HCT116 (cell line): Measurements from ENCODE around the gene CARD14. TPM values are rescaled to one million over a fixed set of nuclear protein-coding genes. Genes with fewer than 3 reads are reported as not detected.

Experiments
- ATAC-seq: fragments of 200-7000 bp; cut with Tn5 transposase; 2 replicates; pipeline ENCODE4 v1.9.1; 2020; ENCODE audit warnings: mild to moderate bottlenecking, moderate library complexity
- BruUV-seq: library from RNA; stranded (reverse); fragments of 400-500 nt; replicated peaks from 2 replicates; lab custom pipeline; 2021; lab: Mats Ljungman, UMichigan
- CTCF ChIA-PET: fragments of 300-600 bp; sonication (Branson Sonifier 250); formaldehyde crosslinking; loops from one replicate; lab custom pipeline; 2021; ENCODE audit warnings: antibody characterized with exemption; lab: Charles Lee
- POLR2A ChIA-PET: fragments of 300-600, 350-600 bp; sonication (Branson Sonifier 250); formaldehyde crosslinking; loops from one replicate; lab custom pipeline; 2021; ENCODE audit warnings: antibody characterized with exemption; lab: Charles Lee
- RAD21 ChIA-PET, 2 experiments: fragments of 300-600 bp; sonication (Branson Sonifier 250); formaldehyde crosslinking; loops; one replicate each; lab custom pipeline; 2023; ENCODE audit warnings: low total read pairs in 2 of 2; ENCODE audit not compliant: uncharacterized antibody in 2 of 2, unreplicated experiment in 2 of 2, low non-redundant PET in 1 of 2; lab: Charles Lee
- DNase-seq: peaks from one replicate; pipeline ENCODE4 v3.0.0-alpha.2; 2010; ENCODE audit warnings: low read depth, low spot score
- H2AFZ ChIP-seq: fragments of 200-600 bp; shearing (Covaris generic), sonication (generic); 2 replicates; pipeline ENCODE4 v1.6.1; 2017; ENCODE audit warnings: low read depth, mixed run types, mixed read lengths, antibody characterized with exemption, low read length; ENCODE audit not compliant: poor library complexity, severe bottlenecking
- H3K27ac ChIP-seq: 2 replicates; pipeline ENCODE4 v1.5.1; 2012; ENCODE audit warnings: low read depth, low read length
- H3K27me3 ChIP-seq: fragments of 200-600 bp; sonication (generic); 2 replicates; pipeline ENCODE4 v1.6.1; 2016; ENCODE audit warnings: mixed run types, low read length, mixed read lengths; ENCODE audit not compliant: insufficient read depth
- H3K36me3 ChIP-seq, 2 experiments: fragments of 200-500 bp in 1 of 2; fragments of 200-600 bp in 1 of 2; sonication (Bioruptor generic) in 1 of 2; sonication (generic) in 1 of 2; 2 replicates each; pipeline versions ENCODE4 v1.5.1 to v1.6.1; 2014 to 2016; ENCODE audit warnings: low read length in 2 of 2, inconsistent platforms in 1 of 2, mixed read lengths in 1 of 2, mixed run types in 1 of 2; ENCODE audit not compliant: insufficient read depth in 2 of 2, control insufficient read depth in 1 of 2
- H3K4me1 ChIP-seq, 2 experiments: fragments of 200-600 bp in 1 of 2; sonication (generic) in 1 of 2; 2 replicates each; pipeline versions ENCODE4 v1.5.1 to v1.6.1; 2012 to 2017; ENCODE audit warnings: low read length in 2 of 2, inconsistent platforms in 1 of 2, mild to moderate bottlenecking in 1 of 2, mixed read lengths in 1 of 2, mixed run types in 1 of 2, moderate library complexity in 1 of 2; ENCODE audit not compliant: insufficient read depth in 2 of 2, control insufficient read depth in 1 of 2
- H3K4me2 ChIP-seq: fragments of 200-600 bp; sonication (generic); 2 replicates; pipeline ENCODE4 v1.6.1; 2017; ENCODE audit warnings: mixed run types, low read length, mixed read lengths
- H3K4me3 ChIP-seq, 2 experiments: fragments of 200-600 bp in 1 of 2; sonication (generic) in 1 of 2; replicated peaks in 1 of 2; 2 replicates each; pipeline ENCODE4 v1.5.1; 2011 to 2016; ENCODE audit warnings: low read length in 2 of 2, control low read depth in 1 of 2, low read depth in 1 of 2, mild to moderate bottlenecking in 1 of 2, mixed read lengths in 1 of 2, mixed run types in 1 of 2
- H3K79me2 ChIP-seq: fragments of 200-600 bp; sonication (generic); 2 replicates; pipeline ENCODE4 v1.6.1; 2017; ENCODE audit warnings: mild to moderate bottlenecking, mixed run types, low read length, moderate library complexity, mixed read lengths; ENCODE audit not compliant: insufficient read depth
- H3K9ac ChIP-seq: fragments of 200-600 bp; sonication (generic); 2 replicates; pipeline ENCODE4 v1.6.1; 2016; ENCODE audit warnings: low read length, mixed read lengths
- H3K9me2 ChIP-seq: fragments of 200-600 bp; sonication (generic), shearing (Covaris generic); 2 replicates; pipeline ENCODE4 v1.6.1; 2017; ENCODE audit warnings: mixed run types, mild to moderate bottlenecking, moderate library complexity; ENCODE audit not compliant: insufficient read depth
- H3K9me3 ChIP-seq, 2 experiments: fragments of 200-500 bp in 1 of 2; fragments of 200-600 bp in 1 of 2; sonication (Bioruptor generic) in 1 of 2; sonication (generic) in 1 of 2; 2 replicates each; pipeline ENCODE4 v1.6.1; 2014 to 2017; ENCODE audit warnings: low read length in 2 of 2, mixed read lengths in 2 of 2, inconsistent platforms in 1 of 2, low read depth in 1 of 2, mild to moderate bottlenecking in 1 of 2, mixed run types in 1 of 2, moderate library complexity in 1 of 2; ENCODE audit not compliant: control insufficient read depth in 1 of 2, insufficient read depth in 1 of 2
- H4K20me1 ChIP-seq: fragments of 200-600 bp; sonication (generic), shearing (Covaris generic); 2 replicates; pipeline ENCODE4 v1.6.1; 2017; ENCODE audit warnings: mixed run types, mild to moderate bottlenecking, moderate library complexity; ENCODE audit not compliant: insufficient read depth
- EGR1 ChIP-seq: IDR thresholded peaks from 2 replicates; pipeline ENCODE4 v1.6.1; 2012; ENCODE audit warnings: low read depth
- ELF1 ChIP-seq: IDR thresholded peaks from 2 replicates; pipeline ENCODE4 v1.6.1; 2012; ENCODE audit warnings: low read depth, borderline replicate concordance
- EZH2 ChIP-seq: fragments of 200-600 bp; sonication (generic); IDR thresholded peaks from 2 replicates; pipeline ENCODE4 v1.6.1; 2017; ENCODE audit warnings: antibody characterized with exemption, mixed run types
- TCF7L2 ChIP-seq: IDR thresholded peaks from 2 replicates; pipeline ENCODE4 v1.7.0; 2011; ENCODE audit warnings: borderline replicate concordance, inconsistent platforms; ENCODE audit not compliant: insufficient read depth, insufficient read length; ENCODE audit errors: extremely low read depth
- ZFX ChIP-seq: fragments of 450-650 bp; IDR thresholded peaks from 2 replicates; pipeline ENCODE4 v1.6.1; 2017
- intact Hi-C: fragments of 100-400 bp; cut with micrococcal nuclease; formaldehyde crosslinking; loops from 2 replicates; pipeline ENCODE4 v1.10.0; 2022
- total RNA-seq: library from RNA; stranded (reverse); gene quantifications from one replicate; pipeline ENCODE4 v1.2.1, GENCODE V29; 2021; ENCODE audit not compliant: unreplicated experiment
- TF ChIP-seq, protein P1 (sequence below): IDR thresholded peaks from 2 replicates; pipeline ENCODE4 v1.6.1; 2012; ENCODE audit warnings: low read depth

Gene CARD14
- total RNA-seq, 1 experiment from 2014 or later: 0.25 TPM

DNA sequence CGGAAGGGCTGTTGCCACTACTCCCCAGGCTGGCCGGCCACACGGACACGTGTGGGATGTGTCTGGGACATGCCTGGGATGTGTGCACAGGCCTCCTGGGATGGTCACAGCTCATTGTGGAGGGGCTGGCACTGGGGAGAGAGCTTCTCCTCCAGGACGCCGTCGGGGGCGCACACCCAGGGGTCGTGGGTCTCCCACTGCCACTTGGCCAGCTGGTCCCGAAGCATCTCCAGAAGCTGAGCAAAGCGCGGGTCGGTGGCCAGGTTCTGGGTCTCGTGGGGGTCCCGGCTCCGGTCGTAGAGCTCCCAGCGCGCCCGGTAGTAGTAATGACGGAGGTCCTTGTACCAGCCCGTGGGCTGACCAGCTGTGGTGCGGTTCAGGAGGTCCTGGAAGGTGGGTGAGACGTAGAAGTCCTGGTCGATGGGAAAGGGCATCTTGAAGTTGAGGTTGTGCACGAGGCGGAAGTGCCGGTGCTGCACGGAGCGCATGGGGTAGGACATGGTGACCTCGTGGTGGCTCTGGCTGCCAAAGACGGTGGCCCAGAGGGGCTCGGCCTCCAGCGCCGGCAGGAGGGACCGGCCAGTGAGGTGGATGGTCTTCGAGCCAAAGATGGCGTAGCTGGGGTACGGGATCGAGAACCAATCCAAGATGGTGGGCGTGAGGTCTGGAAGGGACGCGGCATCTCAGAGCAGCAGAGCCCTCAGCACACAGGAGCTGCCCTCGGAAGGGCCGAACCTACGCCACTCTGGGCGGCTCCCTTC is 40.7 kb downstream of the CARD14 start:
- no peaks in the 10 kb centered on the region for H3K79me2 ChIP-seq
- no peaks in the 10 kb centered on the region for H4K20me1 ChIP-seq
- no peaks in the 10 kb centered on the region for H3K9me2 ChIP-seq
- ChIA-PET POLR2A (no interaction called here), RAD21 (no interaction called here), CTCF (no interaction called here)
- H3K4me1 ChIP-seq: no peaks in the 10 kb centered on the region
- no peak overlapping the region for H2AFZ ChIP-seq
- H3K27ac ChIP-seq: no peak overlapping the region; the same call in 1 of the 2 replicates
- no peak overlapping the region for H3K9ac ChIP-seq
- H3K9me3 ChIP-seq: no peaks in the 10 kb centered on the region
- H3K27me3 ChIP-seq: no peaks in the 10 kb centered on the region
- TF ChIP-seq, protein P1, sequence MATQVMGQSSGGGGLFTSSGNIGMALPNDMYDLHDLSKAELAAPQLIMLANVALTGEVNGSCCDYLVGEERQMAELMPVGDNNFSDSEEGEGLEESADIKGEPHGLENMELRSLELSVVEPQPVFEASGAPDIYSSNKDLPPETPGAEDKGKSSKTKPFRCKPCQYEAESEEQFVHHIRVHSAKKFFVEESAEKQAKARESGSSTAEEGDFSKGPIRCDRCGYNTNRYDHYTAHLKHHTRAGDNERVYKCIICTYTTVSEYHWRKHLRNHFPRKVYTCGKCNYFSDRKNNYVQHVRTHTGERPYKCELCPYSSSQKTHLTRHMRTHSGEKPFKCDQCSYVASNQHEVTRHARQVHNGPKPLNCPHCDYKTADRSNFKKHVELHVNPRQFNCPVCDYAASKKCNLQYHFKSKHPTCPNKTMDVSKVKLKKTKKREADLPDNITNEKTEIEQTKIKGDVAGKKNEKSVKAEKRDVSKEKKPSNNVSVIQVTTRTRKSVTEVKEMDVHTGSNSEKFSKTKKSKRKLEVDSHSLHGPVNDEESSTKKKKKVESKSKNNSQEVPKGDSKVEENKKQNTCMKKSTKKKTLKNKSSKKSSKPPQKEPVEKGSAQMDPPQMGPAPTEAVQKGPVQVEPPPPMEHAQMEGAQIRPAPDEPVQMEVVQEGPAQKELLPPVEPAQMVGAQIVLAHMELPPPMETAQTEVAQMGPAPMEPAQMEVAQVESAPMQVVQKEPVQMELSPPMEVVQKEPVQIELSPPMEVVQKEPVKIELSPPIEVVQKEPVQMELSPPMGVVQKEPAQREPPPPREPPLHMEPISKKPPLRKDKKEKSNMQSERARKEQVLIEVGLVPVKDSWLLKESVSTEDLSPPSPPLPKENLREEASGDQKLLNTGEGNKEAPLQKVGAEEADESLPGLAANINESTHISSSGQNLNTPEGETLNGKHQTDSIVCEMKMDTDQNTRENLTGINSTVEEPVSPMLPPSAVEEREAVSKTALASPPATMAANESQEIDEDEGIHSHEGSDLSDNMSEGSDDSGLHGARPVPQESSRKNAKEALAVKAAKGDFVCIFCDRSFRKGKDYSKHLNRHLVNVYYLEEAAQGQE: no peak
- no peak for TF ChIP-seq EGR1
- TF ChIP-seq ZFX: no peak
- no peak for TF ChIP-seq ELF1
- TF ChIP-seq EZH2: no peak
- no peak for TF ChIP-seq TCF7L2
- DNase-seq: no peak
- no peak overlapping the region for H3K4me3 ChIP-seq
- no peak for ATAC-seq
- H3K4me2 ChIP-seq: no peak overlapping the region
- H3K36me3 ChIP-seq: peaks cover 17 to 22% of the 10 kb centered on the region in 2 experiments; a peak in 3 of 4 replicates
- BruUV-seq: no TSS peak
- intact Hi-C loops: no loop called here
